HPDE6-E6E7 (cell line): ENCODE data around the gene XPO6.

Experiments
- DNase-seq: peaks from one replicate; pipeline ENCODE4 v3.0.0; 2011; ENCODE audit warnings: missing footprints; ENCODE audit errors: extremely low spot score

XPO6 gene

GRCh38 chr16:28208131-28208530 lies 3.6 kb downstream of the XPO6 start:
- no peak for DNase-seq

DNA sequence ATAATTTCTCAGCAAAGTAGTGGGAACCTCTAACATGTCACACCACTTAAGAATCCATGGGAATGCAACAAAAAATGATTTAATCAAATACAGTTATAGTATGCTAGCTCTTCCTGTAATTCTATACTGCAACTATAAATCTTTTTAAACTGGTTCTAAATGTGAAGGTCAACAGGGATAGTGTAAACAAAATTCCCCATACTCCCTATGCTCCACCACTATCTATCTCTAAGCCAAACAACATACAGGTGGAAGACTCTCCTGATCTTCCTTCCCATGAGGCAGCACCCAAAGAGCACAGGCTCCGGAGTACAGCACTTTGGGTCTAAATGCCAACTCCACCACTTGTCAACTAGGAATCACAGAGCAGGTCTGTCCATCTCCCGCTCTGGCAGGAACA lies 4.4 kb downstream of the XPO6 start:
- DNase-seq = no peak

DNA sequence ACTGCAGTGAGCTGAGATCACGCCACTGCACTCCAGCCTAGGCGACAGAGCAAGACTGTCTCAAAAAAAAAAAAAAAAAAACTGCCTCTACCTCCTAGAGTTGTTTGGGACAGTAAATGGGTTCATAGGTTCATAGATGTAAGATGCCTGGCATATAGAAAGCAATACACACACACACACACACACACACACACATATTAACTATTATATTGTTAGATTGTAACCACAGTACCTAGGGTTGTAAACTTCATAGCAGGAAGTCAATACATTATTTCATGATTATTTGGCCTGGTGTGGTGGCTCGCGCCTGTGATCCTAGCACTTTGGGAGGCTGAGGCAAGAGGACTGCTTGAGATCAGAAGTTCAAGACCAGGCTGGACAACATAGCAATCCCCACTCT lies 5.8 kb downstream of the XPO6 start:
- no peak for DNase-seq

DNA sequence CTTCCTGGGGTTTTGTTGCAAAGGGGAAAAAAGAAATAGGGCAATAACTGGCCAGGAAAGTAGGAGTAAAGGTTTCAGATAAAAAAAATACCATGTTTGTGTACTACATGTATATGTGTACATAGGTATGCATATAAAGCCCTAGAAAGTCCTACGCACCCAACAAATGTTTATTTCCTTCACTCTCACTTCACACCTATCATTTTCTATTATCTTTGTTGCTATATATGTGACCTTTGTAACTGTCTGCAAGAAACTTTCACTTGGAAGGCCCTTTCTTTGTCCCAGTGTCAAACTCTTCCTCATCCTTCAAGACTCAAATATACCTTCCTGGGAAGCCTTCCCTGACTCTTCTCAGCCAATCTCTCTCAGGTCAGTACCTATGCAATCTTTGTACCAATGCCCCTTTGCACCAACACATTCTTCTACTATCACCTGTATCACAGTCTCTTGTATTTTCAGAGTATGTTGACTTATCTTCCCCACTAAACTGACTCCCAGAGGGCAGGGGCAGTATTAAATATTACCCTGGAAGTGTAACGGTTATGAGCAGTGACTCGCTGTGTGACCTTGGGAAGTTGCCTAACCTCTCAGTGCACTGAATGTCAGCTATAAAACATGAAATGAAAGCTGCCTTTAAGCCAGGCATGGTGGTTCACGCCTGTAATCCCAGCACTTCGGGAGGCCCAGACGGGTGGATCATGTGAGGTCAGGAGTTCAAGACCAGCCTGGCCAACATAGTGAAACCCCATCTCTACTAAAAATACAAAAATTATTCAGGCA lies 6.5 kb downstream of the XPO6 start:
- DNase-seq = no peak

DNA sequence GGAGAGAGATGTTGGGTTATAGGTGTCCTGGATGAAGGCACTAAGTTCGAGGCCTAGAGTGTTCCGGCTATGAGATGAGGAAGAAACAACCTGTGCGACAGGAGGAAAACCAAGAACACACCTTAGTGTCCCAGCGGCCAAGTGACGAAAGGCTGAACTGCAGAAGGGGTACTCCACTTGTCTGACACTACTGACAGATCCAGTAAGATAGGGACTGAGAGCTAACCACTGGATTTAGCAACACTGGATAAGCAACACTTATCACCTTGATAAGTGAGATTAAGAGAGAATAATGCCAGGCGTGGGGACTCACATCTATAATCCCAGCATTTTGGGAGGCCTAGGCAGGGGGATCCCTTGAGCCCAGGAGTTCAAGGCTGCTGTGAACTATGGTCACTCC lies 7.1 kb downstream of the XPO6 start:
- no peak for DNase-seq

DNA sequence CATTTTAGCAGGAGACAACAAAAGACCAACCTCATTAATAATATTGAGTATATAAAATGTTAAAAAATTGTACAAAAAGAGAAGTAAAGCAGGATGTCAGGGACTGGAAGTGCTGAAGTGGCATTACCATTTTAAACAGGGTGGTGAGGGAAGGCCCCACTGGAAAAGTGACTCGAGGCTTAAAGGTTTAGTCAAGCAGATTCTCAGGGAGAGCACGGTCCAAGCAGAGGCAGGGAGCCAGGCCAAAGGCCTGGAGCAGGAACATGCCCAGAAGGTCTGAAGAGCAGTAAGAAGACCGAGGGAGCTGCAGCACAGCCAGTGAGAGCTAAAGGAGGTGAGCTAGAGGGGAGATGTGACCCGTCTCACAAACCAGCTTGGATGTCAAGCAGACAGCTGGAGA lies 7.6 kb downstream of the XPO6 start:
- no peak for DNase-seq

DNA sequence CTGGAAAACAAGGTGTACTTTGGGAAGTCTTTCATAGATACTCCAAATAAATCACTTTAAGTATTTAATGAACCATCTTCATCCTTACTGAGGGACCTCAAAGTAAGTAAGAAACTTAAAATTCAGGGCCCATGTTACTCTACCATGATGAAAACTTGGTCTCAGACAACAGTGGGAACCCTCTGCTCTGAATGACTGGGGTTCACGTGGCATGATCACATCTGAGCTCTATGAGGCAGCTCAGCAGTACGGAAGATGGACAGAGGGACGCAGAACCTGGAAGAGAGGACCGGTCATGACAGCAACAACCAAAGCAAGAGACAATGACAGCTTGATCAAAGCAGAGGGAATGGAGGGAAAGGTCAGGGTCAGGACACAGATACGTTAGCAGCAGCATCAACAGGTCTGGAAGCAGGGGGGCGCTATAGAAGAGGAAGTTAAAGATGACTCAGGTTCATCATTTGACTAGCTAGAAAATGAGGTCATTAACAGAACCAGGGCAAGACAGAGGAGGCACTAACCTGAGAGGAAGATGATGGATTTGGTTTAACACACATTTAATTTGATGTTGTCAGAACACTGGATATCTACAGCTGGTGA lies 9.5 kb downstream of the XPO6 start:
- no peak for DNase-seq

GRCh38 chr16:28200661-28201060 lies 11.1 kb downstream of the XPO6 start:
- DNase-seq = no peak

DNA sequence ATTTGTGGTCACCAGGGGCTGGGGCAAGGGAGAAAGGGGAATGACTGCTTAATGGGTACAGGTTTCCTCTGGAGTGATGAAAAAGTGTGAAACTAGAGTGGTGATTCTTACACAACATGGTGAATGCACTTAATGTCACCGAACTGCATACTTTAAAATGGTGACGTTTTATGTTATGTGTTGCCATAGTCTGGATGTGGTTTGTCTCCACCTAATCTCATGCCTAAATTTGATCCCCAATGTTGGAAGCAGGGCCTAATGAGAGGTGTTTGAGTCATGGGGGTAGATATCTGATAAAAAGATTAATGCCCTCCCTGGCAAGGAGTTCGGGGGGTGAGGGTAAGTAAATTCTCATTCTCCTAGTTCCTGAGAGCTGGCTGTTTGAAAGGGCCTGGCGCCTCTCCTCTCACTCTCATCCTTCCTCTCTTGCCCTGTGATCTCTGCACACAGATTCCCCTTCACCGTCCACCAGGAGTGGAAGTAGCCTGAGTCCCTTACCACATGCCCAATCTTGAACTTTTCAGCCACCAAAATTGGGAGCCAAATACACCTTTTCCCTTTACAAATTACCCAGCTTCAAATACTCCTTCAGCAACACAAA lies 15.3 kb downstream of the XPO6 start:
- no peak for DNase-seq

DNA sequence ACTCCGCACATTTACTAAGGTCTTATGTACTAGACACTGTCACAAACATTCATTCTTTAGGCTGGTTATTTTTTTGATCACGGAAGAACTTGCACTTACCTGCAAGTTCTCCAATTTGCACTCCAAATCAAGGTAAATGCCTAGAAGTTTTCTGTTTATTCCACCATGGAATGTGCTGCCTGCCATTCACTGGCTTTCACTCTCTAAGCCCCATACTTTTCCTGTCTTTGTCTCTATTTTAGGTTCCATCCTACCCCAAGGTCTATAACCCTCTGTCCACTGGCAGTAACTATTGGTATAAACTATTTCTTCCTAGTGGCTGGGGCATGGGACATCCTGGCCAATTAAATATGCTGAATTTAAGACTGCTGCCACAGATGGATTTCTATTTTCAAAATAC lies 15.9 kb downstream of the XPO6 start:
- no peak for DNase-seq

GRCh38 chr16:28193530-28194423 lies 18.0 kb downstream of the XPO6 start:
- no peak for DNase-seq

- no peak for DNase-seq
These were observed 18.8 kb downstream of the XPO6 start for GRCh38 chr16:28192806-28193529.

DNA sequence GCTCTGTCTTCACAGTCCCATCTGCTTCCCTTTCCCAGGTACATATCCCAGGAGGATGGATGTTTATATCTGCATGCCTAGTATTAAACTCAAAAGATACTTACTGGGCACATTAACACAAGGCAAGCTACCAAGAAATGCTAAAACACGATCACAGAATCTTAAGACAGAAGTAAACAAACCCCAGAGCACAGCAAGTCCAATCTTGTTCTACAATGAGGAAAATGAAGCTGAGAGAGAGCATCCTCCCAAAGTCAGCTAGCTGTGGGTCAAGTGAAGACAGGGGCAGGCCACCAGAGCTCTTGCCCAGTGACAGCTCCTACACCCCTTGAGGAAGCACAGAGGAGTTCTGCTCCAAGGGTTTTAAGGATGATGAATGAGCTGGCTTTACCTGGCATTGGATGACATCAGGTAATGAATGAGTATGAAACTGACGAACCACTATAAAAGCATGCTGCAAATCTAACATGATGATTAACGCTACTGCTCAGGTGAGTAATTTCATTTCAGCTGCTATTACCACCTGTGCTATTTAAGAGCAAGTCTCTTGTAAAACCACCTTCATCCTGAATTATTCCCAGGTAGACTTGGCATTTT lies 20.3 kb downstream of the XPO6 start:
- DNase-seq = peak; percentile 78

DNA sequence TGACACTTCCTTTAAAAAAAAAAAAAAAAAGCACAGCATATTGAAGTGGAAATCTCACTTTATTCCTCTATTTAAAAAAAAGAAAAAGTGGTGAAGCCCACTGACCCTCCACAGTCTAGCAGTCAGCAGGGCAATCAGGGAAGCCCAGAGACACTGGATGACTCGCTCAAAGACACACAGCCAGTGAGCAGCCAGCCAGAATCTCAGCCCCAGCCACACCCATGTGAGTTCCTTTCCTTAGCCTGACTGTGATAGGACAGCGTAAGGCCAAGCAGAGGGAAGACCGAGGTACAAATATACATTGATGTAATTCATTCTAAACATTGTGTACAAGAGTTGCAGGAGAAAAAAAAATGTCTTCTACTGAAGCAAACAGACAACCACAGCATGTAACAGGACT lies 22.5 kb downstream of the XPO6 start:
- no peak for DNase-seq

DNA sequence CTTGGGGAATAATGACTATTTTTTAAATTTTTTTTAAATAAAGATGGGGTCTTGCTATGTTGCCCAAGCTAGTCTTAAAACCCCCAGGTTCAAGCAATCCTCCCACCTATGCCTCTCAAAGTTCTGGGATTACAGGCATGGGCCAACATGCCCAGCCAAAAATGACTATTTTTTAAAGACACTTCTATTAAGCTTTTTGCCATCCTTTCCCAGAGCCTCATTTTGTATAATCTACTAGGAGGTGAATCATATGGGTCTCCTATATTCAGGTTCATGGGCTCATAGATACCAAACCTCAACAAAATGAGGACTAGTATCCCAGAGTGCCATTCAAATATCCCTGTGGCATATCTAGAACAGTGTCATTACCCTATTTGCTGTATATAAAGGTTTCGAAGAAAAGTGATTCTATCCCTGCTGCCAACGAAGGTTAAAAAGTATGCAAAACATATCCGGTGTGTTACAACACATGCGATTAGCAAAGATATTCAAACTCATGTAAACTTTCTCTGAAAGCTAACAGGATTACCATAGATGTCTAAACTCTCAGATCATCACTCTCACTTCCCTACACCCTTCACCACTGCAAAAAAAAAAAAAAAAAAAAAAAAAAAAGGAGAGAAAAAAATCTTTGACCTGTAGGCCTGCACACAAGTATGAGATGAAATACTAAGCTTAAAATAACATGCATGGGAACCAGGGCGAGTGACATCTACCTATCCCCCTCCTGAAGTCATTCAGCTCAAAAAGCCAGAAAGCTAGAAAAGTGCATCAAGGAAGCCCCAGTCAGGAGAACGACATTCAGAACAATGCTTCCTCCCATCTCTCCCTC lies 23.5 kb downstream of the XPO6 start:
- DNase-seq = no peak

GRCh38 chr16:28187595-28188004 lies 24.2 kb downstream of the XPO6 start:
- no peak for DNase-seq

DNA sequence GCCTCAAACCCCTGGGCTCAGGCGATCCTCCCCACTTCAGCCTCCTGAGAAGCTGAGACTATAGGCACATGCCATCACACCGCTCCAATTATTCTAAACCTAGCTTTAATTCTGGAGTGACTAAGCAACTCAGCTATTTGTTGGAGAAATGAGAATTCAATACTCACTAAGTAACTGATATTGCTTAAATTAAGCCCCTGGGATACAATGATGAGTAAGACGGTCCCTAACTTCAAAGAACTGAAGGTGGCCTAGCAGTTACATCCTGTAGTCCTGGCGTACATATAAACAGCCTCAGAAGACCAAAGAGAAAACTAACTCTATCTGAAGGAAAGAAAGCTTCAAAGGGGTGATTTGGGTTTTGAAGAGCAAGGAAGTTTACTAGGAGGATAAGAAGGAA lies 25.0 kb downstream of the XPO6 start:
- DNase-seq = no peak

DNA sequence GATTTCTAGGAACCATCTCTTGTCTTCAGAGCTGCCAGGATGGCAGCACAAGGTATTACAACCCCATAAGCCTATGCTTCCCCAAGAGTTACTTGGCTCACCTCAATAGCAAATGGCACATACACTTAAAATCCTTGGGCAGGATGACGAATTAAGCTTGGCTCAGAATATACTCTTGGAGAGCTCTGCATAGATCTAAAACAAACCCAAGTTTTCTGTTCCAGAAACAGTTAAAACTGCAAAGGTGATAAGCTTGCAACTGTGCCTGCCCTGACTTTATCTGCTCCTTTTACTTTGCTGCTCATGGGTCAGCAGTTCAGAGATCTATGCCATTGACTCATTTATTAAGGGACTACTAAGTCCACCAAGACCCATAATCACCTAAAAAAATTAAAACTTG lies 26.1 kb downstream of the XPO6 start:
- no peak for DNase-seq

GRCh38 chr16:28184625-28185024 lies 27.1 kb downstream of the XPO6 start:
- DNase-seq = no peak

DNA sequence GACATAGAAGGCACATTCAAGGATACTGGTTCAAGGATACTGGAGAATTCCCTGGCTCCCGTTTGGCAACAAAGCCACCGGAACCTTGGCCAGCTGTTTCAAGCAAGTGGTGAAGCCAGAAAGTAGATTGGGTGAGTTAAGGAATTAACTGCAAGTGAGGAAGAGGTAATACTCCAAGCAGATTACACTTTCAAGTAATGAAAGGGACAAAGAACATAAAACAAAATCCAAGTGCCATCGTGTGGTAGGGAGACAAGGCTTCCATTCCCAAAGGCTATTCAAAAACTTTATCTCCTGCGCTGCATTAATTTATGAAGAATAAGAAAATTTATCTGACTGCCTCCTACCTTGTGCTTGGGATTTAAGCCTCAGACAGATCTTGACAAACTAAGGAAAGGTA lies 27.8 kb downstream of the XPO6 start:
- DNase-seq = no peak
